Esophagus (tissue), 2 donors: ENCODE measurements around the gene SIRT2. TPM values are rescaled to one million over a fixed set of nuclear protein-coding genes. Genes with fewer than 3 reads are reported as not detected.

Experiments
- H3K27ac ChIP-seq, 2 donors: one replicate each; pipeline ENCODE4 v1.5.1; 2013; ENCODE audit warnings: low read depth in 2 of 2, mild to moderate bottlenecking in 2 of 2, inconsistent platforms in 1 of 2, low read length in 1 of 2, moderate library complexity in 1 of 2
- H3K27me3 ChIP-seq, 2 donors: one replicate each; pipeline ENCODE4 v1.6.1; 2013; ENCODE audit warnings: low read length in 2 of 2, control low read depth in 1 of 2, mild to moderate bottlenecking in 1 of 2; ENCODE audit not compliant: insufficient read depth in 2 of 2, control insufficient read depth in 1 of 2
- H3K36me3 ChIP-seq, 2 donors: one replicate each; pipeline ENCODE4 v1.6.1; 2013; ENCODE audit warnings: low read length in 1 of 2; ENCODE audit not compliant: control insufficient read depth in 2 of 2, insufficient read depth in 2 of 2
- H3K4me1 ChIP-seq, 2 donors: one replicate each; pipeline ENCODE4 v1.6.1; 2013; ENCODE audit warnings: low read length in 1 of 2; ENCODE audit not compliant: control insufficient read depth in 2 of 2, insufficient read depth in 2 of 2
- H3K4me3 ChIP-seq, 2 donors: one replicate each; pipeline ENCODE4 v1.5.1; 2013; ENCODE audit warnings: low read length in 2 of 2, mild to moderate bottlenecking in 2 of 2, low read depth in 1 of 2, moderate library complexity in 1 of 2
- H3K9me3 ChIP-seq, 2 donors: one replicate each; pipeline ENCODE4 v1.6.1; 2013; ENCODE audit warnings: mild to moderate bottlenecking in 2 of 2, low read depth in 1 of 2, low read length in 1 of 2, moderate library complexity in 1 of 2; ENCODE audit not compliant: control insufficient read depth in 2 of 2, insufficient read depth in 1 of 2
- WGBS, 2 donors: extraction: QIAGEN DNeasy Blood & Tissue Kit; methylation state at CpG; one replicate each; pipeline ENCODE4 v1.1.7; 2013; 5-methylcytosine and 5-hydroxymethylcytosine counted together
- polyA plus RNA-seq, 2 donors: library from polyadenylated mRNA; stranded (reverse); fragments of 200-250 nt; gene quantifications; one replicate each; pipeline ENCODE4 v1.2.3, GENCODE V29; 2013
- donor health status: healthy with polysubstance abuse.
- donor health status: Bipolar disorder and iron deficiency.

SIRT2 gene
- polyA plus RNA-seq, 2 donors = 29.5 to 36.1 TPM

- peak overlapping the region; percentile 40 to 69 for H3K27ac ChIP-seq
Measured at GRCh38 chr19:38841180-38841766, 58.1 kb downstream of the SIRT2 start.

DNA sequence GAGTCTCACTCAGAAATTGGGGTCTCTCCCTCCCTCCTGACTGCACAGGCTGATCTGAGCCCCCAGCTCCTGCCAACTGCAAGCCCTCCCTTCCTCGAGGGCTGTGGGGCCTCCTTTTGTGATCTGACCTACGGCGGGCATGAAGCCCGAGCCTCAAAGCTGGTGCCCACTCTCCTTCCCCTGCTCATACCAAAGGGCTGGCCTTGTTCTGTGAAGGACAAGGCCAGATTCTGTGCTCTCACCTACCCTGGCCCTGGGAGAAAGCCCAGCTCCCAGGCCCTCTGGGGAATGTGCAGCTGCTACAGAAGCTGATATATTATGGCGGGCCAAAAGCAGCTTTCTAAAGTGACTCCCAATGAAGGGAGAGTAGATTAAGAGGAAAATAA is 58.8 kb downstream of the SIRT2 start:
- H3K27ac ChIP-seq = peak overlapping the region; percentile 16 to 69
- no peaks in the 10 kb centered on the region for H3K9me3 ChIP-seq
- no peak overlapping the region for H3K4me3 ChIP-seq
- H3K4me1 ChIP-seq = peaks cover 3 to 13% of the 10 kb centered on the region in 2 donors
- WGBS, 2 donors = 77 to 87% methylated on average over 5 of the region's 5 CpGs
- peaks cover 37 to 82% of the 10 kb centered on the region in 2 donors for H3K36me3 ChIP-seq
- H3K27me3 ChIP-seq = no peaks in the 10 kb centered on the region

More at GRCh38 chr19:38841180-38841766, 58.1 kb downstream of the SIRT2 start:
- 86 to 87% methylated on average over 12 of the region's 12 CpGs for WGBS, 2 donors
- Histone ChIP-seq H3K4me1 (peaks cover 3 to 13% of the 10 kb centered on the region in 2 donors), H3K9me3 (no peaks in the 10 kb centered on the region), H3K4me3 (no peak overlapping the region), H3K36me3 (peaks cover 44 to 82% of the 10 kb centered on the region in 2 donors), H3K27me3 (no peaks in the 10 kb centered on the region)

GRCh38 chr19:38839816-38840582 is 59.4 kb downstream of the SIRT2 start:
- WGBS, 2 donors = 60 to 64% methylated on average over 28 of the region's 28 CpGs
- no peak overlapping the region for H3K4me3 ChIP-seq
- peak overlapping the region; percentile 69 to 88 for H3K27ac ChIP-seq
- H3K4me1 ChIP-seq = peaks cover 3 to 13% of the 10 kb centered on the region in 2 donors
- H3K36me3 ChIP-seq = peaks cover 34 to 80% of the 10 kb centered on the region in 2 donors
- H3K9me3 ChIP-seq = no peaks in the 10 kb centered on the region
- H3K27me3 ChIP-seq = no peaks in the 10 kb centered on the region

DNA sequence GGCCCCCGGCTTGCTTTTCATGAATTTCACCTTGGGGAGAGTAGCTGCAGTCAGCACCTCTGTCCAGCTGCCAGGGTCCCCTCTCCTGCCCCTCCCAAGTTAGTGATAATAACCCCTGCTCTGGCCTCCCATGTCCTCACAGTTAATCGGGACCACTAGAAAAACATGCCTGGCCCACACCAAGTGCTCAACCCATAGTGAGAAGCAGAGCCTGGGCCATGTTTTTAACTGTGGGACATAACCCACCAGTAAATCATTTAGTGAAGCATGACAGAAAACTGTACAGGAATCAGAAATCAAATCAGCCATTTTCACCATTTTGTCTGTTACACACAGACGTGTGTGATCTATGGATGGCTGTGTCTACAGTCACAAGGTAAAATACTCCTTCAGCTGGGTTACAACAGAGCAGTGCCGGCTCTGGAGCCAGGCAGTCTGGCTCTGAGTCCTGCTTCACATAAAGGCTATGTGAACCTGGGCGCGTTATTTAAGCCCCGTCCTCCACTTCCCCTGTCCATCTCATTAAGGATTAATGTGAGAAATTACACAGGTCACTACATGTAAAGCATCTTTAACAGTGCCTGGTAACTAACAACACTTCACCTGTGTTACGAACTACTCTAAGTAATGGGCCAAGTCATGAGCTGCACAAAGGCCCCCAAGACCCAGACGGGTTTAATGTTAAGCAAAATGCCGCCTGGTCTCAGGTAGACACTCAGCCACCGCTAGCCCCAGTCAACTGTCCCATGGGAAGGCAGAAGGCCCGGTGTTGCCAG is 60.2 kb downstream of the SIRT2 start:
- Histone ChIP-seq H3K27ac (peak overlapping the region; percentile 88 to 92), H3K4me1 (peaks cover 3 to 13% of the 10 kb centered on the region in 2 donors), H3K27me3 (no peaks in the 10 kb centered on the region), H3K4me3 (no peak overlapping the region), H3K36me3 (peaks cover 34 to 72% of the 10 kb centered on the region in 2 donors), H3K9me3 (no peaks in the 10 kb centered on the region)
- 54 to 76% methylated on average over 12 of the region's 12 CpGs for WGBS, 2 donors

- WGBS, 2 donors = 48 to 53% methylated on average over 19 of the region's 19 CpGs
- Histone ChIP-seq H3K27me3 (no peaks in the 10 kb centered on the region), H3K36me3 (peaks cover 34 to 65% of the 10 kb centered on the region in 2 donors), H3K9me3 (no peaks in the 10 kb centered on the region), H3K27ac (peak overlapping the region; percentile 88 to 92), H3K4me3 (no peak overlapping the region), H3K4me1 (peaks cover 2 to 13% of the 10 kb centered on the region in 2 donors)
Measured at GRCh38 chr19:38838208-38838985, 61.0 kb downstream of the SIRT2 start.

- Histone ChIP-seq H3K9me3 (no peaks in the 10 kb centered on the region), H3K27me3 (no peaks in the 10 kb centered on the region), H3K36me3 (peaks cover 29 to 58% of the 10 kb centered on the region in 2 donors), H3K27ac (peak overlapping the region; percentile 88 to 92), H3K4me3 (no peak overlapping the region), H3K4me1 (peaks cover 0 to 13% of the 10 kb centered on the region in 2 donors)
- WGBS, 2 donors = 56 to 59% methylated on average over 7 of the region's 7 CpGs
Measured at GRCh38 chr19:38837656-38838121, 61.7 kb downstream of the SIRT2 start.

GRCh38 chr19:38836983-38837626 is 62.3 kb downstream of the SIRT2 start:
- Histone ChIP-seq H3K27me3 (no peaks in the 10 kb centered on the region), H3K9me3 (no peaks in the 10 kb centered on the region), H3K4me1 (peaks cover 0 to 13% of the 10 kb centered on the region in 2 donors), H3K4me3 (no peak overlapping the region), H3K27ac (peak overlapping the region; percentile 88 to 92), H3K36me3 (peaks cover 24 to 53% of the 10 kb centered on the region in 2 donors)
- whole genome bisulfite sequencing, 2 donors = 60 to 73% methylated on average over 6 of the region's 6 CpGs

GRCh38 chr19:38836159-38836982 is 63.0 kb downstream of the SIRT2 start:
- Histone ChIP-seq H3K4me1 (peaks cover 0 to 13% of the 10 kb centered on the region in 2 donors), H3K4me3 (no peak overlapping the region), H3K9me3 (no peaks in the 10 kb centered on the region), H3K27me3 (no peaks in the 10 kb centered on the region), H3K36me3 (peaks cover 21 to 50% of the 10 kb centered on the region in 2 donors), H3K27ac (peak overlapping the region; percentile 88 to 92)
- 51 to 57% methylated on average over 8 of the region's 8 CpGs for WGBS, 2 donors
